GM20431 (cell line): ENCODE measurements around the gene PPP1R26.
"Not testable (repeated sequence)": the region's sequence is repeated elsewhere in the genome, so short reads cannot be mapped to it uniquely, and the experiment has no call there.

Experiments used
- in situ Hi-C: fragments of 300-500 bp; cut with MseI, MboI; formaldehyde crosslinking; loops from one replicate; pipeline ENCODE4 v1.15.0; 2020; ENCODE audit warnings: low sequenced_read_pairs; ENCODE audit not compliant: unreplicated experiment

The PPP1R26 gene

GRCh38 chr9:135503371-135504261 is 24.0 kb downstream of the PPP1R26 start:
- in situ Hi-C loops = no loop called here

GRCh38 chr9:135504262-135505243 is 25.0 kb downstream of the PPP1R26 start:
- in situ Hi-C loops = no loop called here

- in situ Hi-C loops = no loop called here
Observed at GRCh38 chr9:135505406-135506187, 26.0 kb downstream of the PPP1R26 start.

- in situ Hi-C loops = no loop called here
Observed at GRCh38 chr9:135506327-135507103, 26.9 kb downstream of the PPP1R26 start.

- in situ Hi-C loops = no loop called here
Observed at GRCh38 chr9:135507104-135508035, 27.8 kb downstream of the PPP1R26 start.

GRCh38 chr9:135508211-135508820 is 28.7 kb downstream of the PPP1R26 start:
- in situ Hi-C loops = no loop called here

- in situ Hi-C loops = no loop called here
Observed at GRCh38 chr9:135509458-135509857, 29.9 kb downstream of the PPP1R26 start.

- in situ Hi-C loops = no loop called here
Observed at GRCh38 chr9:135512241-135512603, 32.6 kb downstream of the PPP1R26 start.

GRCh38 chr9:135512904-135513303 is 33.3 kb downstream of the PPP1R26 start:
- in situ Hi-C loops = no loop called here

- in situ Hi-C loops = no loop called here
Observed at GRCh38 chr9:135513351-135513846, 33.8 kb downstream of the PPP1R26 start.

GRCh38 chr9:135513906-135514305 is 34.3 kb downstream of the PPP1R26 start:
- in situ Hi-C loops = not testable (repeated sequence)

- in situ Hi-C loops = no loop called here
Observed at GRCh38 chr9:135514342-135515082, 34.9 kb downstream of the PPP1R26 start.

- in situ Hi-C loops = no loop called here
Observed at GRCh38 chr9:135515083-135515951, 35.7 kb downstream of the PPP1R26 start.

GRCh38 chr9:135516132-135516860 is 36.7 kb downstream of the PPP1R26 start:
- in situ Hi-C loops = no loop called here

GRCh38 chr9:135517407-135517822 is 37.8 kb downstream of the PPP1R26 start:
- in situ Hi-C loops = no loop called here
